B cell (primary cell): ENCODE results near the gene CENPM.

ENCODE experiments used
- CTCF ChIP-seq: fragments of 200-600 bp; IDR thresholded peaks from one replicate; pipeline ENCODE4 v1.8.0; 2022; ENCODE audit warnings: antibody characterized with exemption, mild to moderate bottlenecking
- EZH2 ChIP-seq: IDR thresholded peaks from 2 replicates; pipeline ENCODE4 v1.6.1; 2012; ENCODE audit warnings: borderline replicate concordance, low read depth, mild to moderate bottlenecking, moderate library complexity, low read length; ENCODE audit not compliant: insufficient read depth, poor library complexity, severe bottlenecking

GRCh38 chr22:41940832-41941765 is 5.9 kb downstream of the CENPM start:
- TF ChIP-seq CTCF, result peak; percentile 93
- TF ChIP-seq EZH2, result no peak
